Lower leg skin (tissue), 4 donors: ENCODE measurements around the gene ASTL. TPM values are rescaled to one million over a fixed set of nuclear protein-coding genes. Genes with fewer than 3 reads are reported as not detected.
A peak's percentile ranks its signal among the peaks of the same experiment; 100 is the strongest.

Experiments used
- DNase-seq, 2 donors: peaks; one replicate each; pipeline ENCODE4 v3.0.0-alpha.2; 2019; ENCODE audit warnings: low spot score in 2 of 2
- H3K4me3 ChIP-seq: fragments of 200-600 bp; sonication (generic); 2 replicates; pipeline ENCODE4 v1.5.1; 2017; ENCODE audit warnings: mild to moderate bottlenecking, low read depth; ENCODE audit not compliant: poor library complexity, severe bottlenecking
- CTCF ChIP-seq, 3 donors: fragments of 450-650 bp; IDR thresholded peaks; one replicate each; pipeline ENCODE4 v1.5.1; 2016; ENCODE audit warnings: antibody characterized with exemption in 3 of 3, mild to moderate bottlenecking in 3 of 3, moderate library complexity in 2 of 3
- POLR2A ChIP-seq, 2 donors: fragments of 450-650 bp; IDR thresholded peaks; one replicate each; pipeline ENCODE4 v1.6.1; 2016 to 2017; ENCODE audit warnings: antibody characterized with exemption in 2 of 2, mild to moderate bottlenecking in 1 of 2, moderate library complexity in 1 of 2
- WGBS, 2 donors: methylation state at CpG; one replicate each; pipeline ENCODE4 v1.1.5; 2018; 5-methylcytosine and 5-hydroxymethylcytosine counted together
- intact Hi-C: fragments of 100-400 bp; cut with DNase I; formaldehyde crosslinking; loops from one replicate; pipeline ENCODE4 v1.15.0; 2023; ENCODE audit warnings: low total_unique reads
- total RNA-seq, 4 donors: library from RNA; depleted of rRNA; stranded (reverse); fragments of >200 nt; gene quantifications; one replicate each; pipeline ENCODE4 v1.1.0, GENCODE V29; 2016

ASTL gene
- 1 to 10 TPM in 1 of 4 donors, under 1 TPM in 2, not detected in 1; 0.20 to 1.8 (median 0.63) TPM for total RNA-seq

- TF ChIP-seq CTCF (IDR thresholded peaks at IDR 0.05) (no peak), POLR2A (IDR thresholded peaks at IDR 0.05) (no peak)
- DNase-seq, result peak in 1 of 2 donors; percentile 44
- intact Hi-C loops, result no loop called here
- H3K4me3 ChIP-seq, result no peak within 1 kb of the TSS
- 15 to 20% methylated on average over 15 to 16 of the region's 17 CpGs for WGBS, 2 donors
Measured at GRCh38 chr2:96138179-96139145, at the start of gene ASTL. Gene ASTL, minus strand, starts transcription at chr2:96138502. Its CDS starts 66 bp downstream, at chr2:96138436.

- no peak for DNase-seq
- no peak overlapping the region for H3K4me3 ChIP-seq
- intact Hi-C loops, result loop anchor here (5.0 kb wide), 1 partner anchor 1144 kb away; no protein-coding TSS in a partner anchor
- TF ChIP-seq POLR2A (IDR thresholded peaks at IDR 0.05) (no peak), CTCF (IDR thresholded peaks at IDR 0.05) (no peak)
- 92 to 95% methylated on average over 5 of the region's 5 CpGs for WGBS, 2 donors
Measured at GRCh38 chr2:96186562-96186961, 48.3 kb upstream of the ASTL start.

DNA sequence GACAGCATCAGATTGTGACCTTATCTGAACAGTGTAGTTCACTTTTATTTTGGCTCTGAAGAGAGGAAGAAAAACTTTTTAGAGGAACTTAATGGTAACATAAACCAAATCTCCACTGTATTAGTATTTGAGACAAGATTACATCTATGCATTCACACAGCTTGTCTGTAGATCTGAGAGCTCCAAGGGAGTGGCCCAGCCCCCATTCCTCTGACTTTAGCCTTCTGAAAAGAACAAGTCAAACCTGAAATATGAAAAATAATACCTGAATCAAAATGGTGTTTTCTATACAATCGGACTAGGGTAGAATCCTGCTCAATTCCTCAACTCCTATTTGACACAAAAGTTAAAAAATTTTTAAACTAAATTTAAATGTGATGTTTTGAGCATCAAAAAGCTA, 47.2 kb upstream of the ASTL start:
- H3K4me3 ChIP-seq, result no peak overlapping the region
- no peak for DNase-seq
- TF ChIP-seq CTCF (IDR thresholded peaks at IDR 0.05) (no peak), POLR2A (IDR thresholded peaks at IDR 0.05) (no peak)
- WGBS, 2 donors, result 69 to 71% methylated on average over 1 of the region's 1 CpG
- intact Hi-C loops, result loop anchor here (5.0 kb wide), 1 partner anchor 1143 kb away; no protein-coding TSS in a partner anchor

- 81 to 83% methylated on average over 8 of the region's 8 CpGs for WGBS, 2 donors
- intact Hi-C loops, result loop anchor here (5.0 kb wide), 1 partner anchor 1143 kb away; no protein-coding TSS in a partner anchor
Measured at GRCh38 chr2:96184989-96185388, 46.7 kb upstream of the ASTL start.

GRCh38 chr2:96184188-96184587, 45.9 kb upstream of the ASTL start:
- WGBS, 2 donors, result 86 to 91% methylated on average over 8 of the region's 8 CpGs
- H3K4me3 ChIP-seq, result no peak overlapping the region
- no peak for DNase-seq
- intact Hi-C loops, result no loop called here
- TF ChIP-seq POLR2A (IDR thresholded peaks at IDR 0.05) (no peak), CTCF (IDR thresholded peaks at IDR 0.05) (no peak)

More at GRCh38 chr2:96184989-96185388, 46.7 kb upstream of the ASTL start:
- no peak for DNase-seq
- no peak for TF ChIP-seq POLR2A (IDR thresholded peaks at IDR 0.05)
- no peak overlapping the region for H3K4me3 ChIP-seq

- no peak overlapping the region for H3K4me3 ChIP-seq
- intact Hi-C loops, result no loop called here
- no peak for DNase-seq
- TF ChIP-seq POLR2A (IDR thresholded peaks at IDR 0.05), result no peak
- no peak for TF ChIP-seq CTCF (IDR thresholded peaks at IDR 0.05)
- 80 to 82% methylated on average over 5 of the region's 5 CpGs for WGBS, 2 donors
Measured at GRCh38 chr2:96181529-96181928, 43.2 kb upstream of the ASTL start.
